A549 (cell line): Measurements from ENCODE around the gene PODXL2. TPM values are rescaled to one million over a fixed set of nuclear protein-coding genes. Genes with fewer than 3 reads are reported as not detected.

Experiments used
- ATAC-seq, 2 experiments: fragments of 200-7000 bp in 1 of 2; fragments of >200 bp in 1 of 2; cut with Nextera tagmentation in 1 of 2; cut with Tn5 transposase in 1 of 2; 3 replicates each; pipeline versions ENCODE4 v1.8.0 to v1.9.1; 2018 to 2020; ENCODE audit warnings: mild to moderate bottlenecking in 1 of 2, moderate library complexity in 1 of 2
- CTCF ChIA-PET: fragments of 300-600 bp; sonication (Branson Sonifier 250); formaldehyde crosslinking; extraction: SDS; loops from one replicate; lab custom pipeline; 2021; ENCODE audit warnings: antibody characterized with exemption, inconsistent platforms; lab: Yijun Ruan, JAX
- POLR2A ChIA-PET: fragments of 350-600 bp; formaldehyde crosslinking; extraction: SDS; loops from one replicate; lab custom pipeline; 2021; ENCODE audit warnings: antibody characterized with exemption, inconsistent platforms; lab: Yijun Ruan, JAX
- DNase-seq, 2 experiments: peaks; one replicate each; pipeline versions ENCODE4 v3.0.0 to v3.0.0-alpha.2; 2011 to 2016; ENCODE audit warnings: low read depth in 1 of 2, low spot score in 1 of 2
- FAIRE-seq: peaks from 2 replicates; lab custom pipeline; 2011; peaks lifted over from hg19 to GRCh38; lab: Jason Lieb, UNC
- H3K27ac ChIP-seq, 2 experiments: fragments of >200 bp; sonication (Bioruptor Twin); formaldehyde crosslinking; 3 replicates each; pipeline ENCODE4 v1.5.1; 2016 to 2017
- H3K4me1 ChIP-seq: fragments of >200 bp; sonication (Bioruptor Twin); formaldehyde crosslinking; 3 replicates; pipeline ENCODE4 v1.6.1; 2016
- H3K4me2 ChIP-seq: fragments of >200 bp; sonication (Bioruptor Twin); formaldehyde crosslinking; 3 replicates; pipeline ENCODE4 v1.6.1; 2016
- H3K4me3 ChIP-seq: fragments of >200 bp; sonication (Bioruptor Twin); formaldehyde crosslinking; 3 replicates; pipeline ENCODE4 v1.5.1; 2016
- H3K9me3 ChIP-seq: fragments of >200 bp; sonication (Bioruptor Twin); formaldehyde crosslinking; 3 replicates; pipeline ENCODE4 v1.6.1; 2016
- BHLHE40 ChIP-seq: IDR thresholded peaks from 2 replicates; pipeline ENCODE4 v1.6.1; 2012; ENCODE audit warnings: low read depth, low read length, inconsistent platforms
- CBX2 ChIP-seq: fragments of 200-600 bp; sonication (generic); IDR thresholded peaks from 2 replicates; pipeline ENCODE4 v1.6.1; 2016; ENCODE audit warnings: low read depth, mild to moderate bottlenecking, borderline replicate concordance
- CBX8 ChIP-seq: fragments of 200-600 bp; sonication (generic); IDR thresholded peaks from 2 replicates; pipeline ENCODE4 v1.6.1; 2016
- CHD4 ChIP-seq: fragments of 200-600 bp; sonication (generic); IDR thresholded peaks from 2 replicates; pipeline ENCODE4 v1.6.1; 2016; ENCODE audit warnings: antibody characterized with exemption, mild to moderate bottlenecking, borderline replicate concordance
- EHF ChIP-seq: fragments of 250-450 bp; sonication (Bioruptor Pico); IDR thresholded peaks from 2 replicates; pipeline ENCODE4 v1.5.0; 2020; ENCODE audit warnings: mild to moderate bottlenecking
- HDAC2 ChIP-seq: fragments of 200-600 bp; sonication (generic); IDR thresholded peaks from 2 replicates; pipeline ENCODE4 v1.6.1; 2016
- JUN ChIP-seq, 2 experiments: fragments of >200 bp; sonication (Bioruptor Twin); formaldehyde crosslinking; IDR thresholded peaks; 2 replicates in 1 of 2; 3 replicates in 1 of 2; pipeline ENCODE4 v1.6.1; 2016 to 2017
- NFE2L2 ChIP-seq: fragments of 150-350 bp; conservative IDR thresholded peaks from 2 replicates; pipeline ENCODE4 v1.6.1; 2014; ENCODE audit warnings: low read length
- NPAS2 ChIP-seq: fragments of 250-450 bp; sonication (Bioruptor Pico); IDR thresholded peaks from 2 replicates; pipeline ENCODE4 v1.8.0; 2022; ENCODE audit warnings: mild to moderate bottlenecking, moderate library complexity, borderline replicate concordance
- NR3C1 ChIP-seq: fragments of >200 bp; sonication (Bioruptor Twin); formaldehyde crosslinking; IDR thresholded peaks from 3 replicates; pipeline ENCODE4 v1.6.1; 2017
- SMC3 ChIP-seq: fragments of >200 bp; sonication (Bioruptor Twin); formaldehyde crosslinking; IDR thresholded peaks from 3 replicates; pipeline ENCODE4 v1.6.1; 2018; ENCODE audit warnings: inconsistent platforms
- TP53 ChIP-seq: fragments of 250-450 bp; sonication (Bioruptor Pico); IDR thresholded peaks from 2 replicates; pipeline ENCODE4 v1.5.0; 2021; ENCODE audit warnings: mild to moderate bottlenecking, moderate library complexity
- ZC3H11A ChIP-seq: fragments of 450-650 bp; IDR thresholded peaks from 2 replicates; pipeline ENCODE4 v1.6.1; 2014; ENCODE audit warnings: antibody characterized with exemption, mild to moderate bottlenecking
- WGBS: methylation state at CpG from one replicate; pipeline ENCODE4 v1.1.6; 2017; ENCODE audit errors: missing lambda C conversion rate; 5-methylcytosine and 5-hydroxymethylcytosine counted together
- polyA plus RNA-seq, 4 experiments: library from polyadenylated mRNA; depleted of rRNA in 3 of 4; stranded (reverse); fragments of >200 nt; fragmentation: RNase III in 1 of 4; extraction: RNeasy Plus Mini Kit Qiagen cat#74134 plus additional on column Dnase treatment in 1 of 4; gene quantifications; 2 replicates in 3 of 4; 3 replicates in 1 of 4; pipeline ENCODE4 v1.2.3, GENCODE V29; 2011 to 2017
- TF ChIP-seq, protein P1 (sequence below): fragments of 200-600 bp; sonication (generic); IDR thresholded peaks from 2 replicates; pipeline ENCODE4 v1.6.1; 2016; ENCODE audit warnings: antibody characterized with exemption, mild to moderate bottlenecking, moderate library complexity
- TF ChIP-seq, protein P2 (sequence below): IDR thresholded peaks from 2 replicates; pipeline ENCODE4 v1.6.1; 2012; ENCODE audit warnings: low read depth, borderline replicate concordance

PODXL2 gene
- polyA plus RNA-seq, 2 of the 4 experiments (the other 2 are of a cell fraction): 4.2 to 5.5 TPM

DNA sequence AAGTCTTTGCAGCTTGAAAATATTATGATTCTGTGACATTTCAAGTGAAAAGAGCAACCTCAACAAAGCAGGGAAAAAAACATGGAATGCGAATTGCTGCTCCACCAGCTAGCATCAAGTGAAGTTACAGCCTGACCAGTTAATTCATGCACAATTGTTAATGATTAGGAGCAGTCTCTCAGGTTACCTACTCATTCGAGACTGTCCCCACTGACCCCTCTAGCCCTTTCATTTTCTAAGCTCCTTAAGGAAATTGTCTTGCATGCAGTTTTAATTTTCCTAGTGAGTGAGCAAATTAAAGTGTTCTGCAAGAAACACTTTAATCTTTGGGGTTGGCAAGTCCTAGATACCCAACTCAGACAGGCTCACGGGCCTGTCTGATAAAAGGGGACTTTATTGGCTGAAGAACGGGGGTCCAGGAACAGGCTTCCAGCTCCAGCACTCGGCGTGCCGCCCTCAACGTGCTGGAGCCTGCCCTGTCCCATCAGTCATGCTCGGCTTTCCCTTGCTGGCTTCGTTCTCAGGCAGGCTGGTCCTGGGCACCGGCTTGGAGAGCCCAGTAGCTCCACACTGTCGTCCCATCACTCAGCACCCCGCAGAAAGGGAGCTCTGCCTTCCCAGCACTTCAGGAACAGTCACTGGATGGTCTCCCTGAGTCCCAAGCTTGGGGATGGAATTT lies 18.3 kb downstream of the PODXL2 start:
- H3K4me1 ChIP-seq: peaks cover 1% of the 10 kb centered on the region; the same call in 2 of the 3 replicates
- TF ChIP-seq CHD4 (no peak), HDAC2 (no peak), TP53 (CRISPR knock-in tag) (no peak)
- no peak for DNase-seq
- POLR2A ChIA-PET: no interaction called here
- H3K4me3 ChIP-seq: no peak overlapping the region
- FAIRE-seq: no peak
- no peak overlapping the region for H3K4me2 ChIP-seq
- CTCF ChIA-PET: interaction anchor here (0.7 to 3.4 kb wide), 7 partner anchors 13 to 486 kb away, joined by 3 to 11 read pairs (median 5); no protein-coding TSS in a partner anchor
- H3K27ac ChIP-seq: no peak overlapping the region
- ATAC-seq: no peak
- WGBS: 76% methylated on average over 8 of the region's 13 CpGs
- no peaks in the 10 kb centered on the region for H3K9me3 ChIP-seq

DNA sequence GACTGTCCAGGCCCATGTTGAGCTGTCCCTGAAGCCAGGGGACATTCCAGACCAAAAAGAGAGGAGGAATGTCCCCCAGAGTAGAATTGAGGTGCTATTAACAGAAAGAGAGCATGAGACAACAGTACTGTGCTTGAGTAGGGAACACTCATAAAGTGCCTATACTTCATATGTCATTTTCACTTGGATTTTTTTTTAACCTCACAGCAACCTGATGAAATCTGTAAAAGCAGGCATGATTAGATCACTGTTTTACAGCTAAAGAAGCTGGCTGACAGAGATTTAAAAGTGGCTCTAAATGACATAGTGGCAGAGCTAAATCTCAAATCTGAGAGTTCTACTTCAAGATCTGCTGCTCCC lies 18.8 kb downstream of the PODXL2 start:
- POLR2A ChIA-PET: no interaction called here
- TF ChIP-seq BHLHE40: no peak
- TF ChIP-seq TP53 (CRISPR knock-in tag): no peak
- TF ChIP-seq, protein P1, sequence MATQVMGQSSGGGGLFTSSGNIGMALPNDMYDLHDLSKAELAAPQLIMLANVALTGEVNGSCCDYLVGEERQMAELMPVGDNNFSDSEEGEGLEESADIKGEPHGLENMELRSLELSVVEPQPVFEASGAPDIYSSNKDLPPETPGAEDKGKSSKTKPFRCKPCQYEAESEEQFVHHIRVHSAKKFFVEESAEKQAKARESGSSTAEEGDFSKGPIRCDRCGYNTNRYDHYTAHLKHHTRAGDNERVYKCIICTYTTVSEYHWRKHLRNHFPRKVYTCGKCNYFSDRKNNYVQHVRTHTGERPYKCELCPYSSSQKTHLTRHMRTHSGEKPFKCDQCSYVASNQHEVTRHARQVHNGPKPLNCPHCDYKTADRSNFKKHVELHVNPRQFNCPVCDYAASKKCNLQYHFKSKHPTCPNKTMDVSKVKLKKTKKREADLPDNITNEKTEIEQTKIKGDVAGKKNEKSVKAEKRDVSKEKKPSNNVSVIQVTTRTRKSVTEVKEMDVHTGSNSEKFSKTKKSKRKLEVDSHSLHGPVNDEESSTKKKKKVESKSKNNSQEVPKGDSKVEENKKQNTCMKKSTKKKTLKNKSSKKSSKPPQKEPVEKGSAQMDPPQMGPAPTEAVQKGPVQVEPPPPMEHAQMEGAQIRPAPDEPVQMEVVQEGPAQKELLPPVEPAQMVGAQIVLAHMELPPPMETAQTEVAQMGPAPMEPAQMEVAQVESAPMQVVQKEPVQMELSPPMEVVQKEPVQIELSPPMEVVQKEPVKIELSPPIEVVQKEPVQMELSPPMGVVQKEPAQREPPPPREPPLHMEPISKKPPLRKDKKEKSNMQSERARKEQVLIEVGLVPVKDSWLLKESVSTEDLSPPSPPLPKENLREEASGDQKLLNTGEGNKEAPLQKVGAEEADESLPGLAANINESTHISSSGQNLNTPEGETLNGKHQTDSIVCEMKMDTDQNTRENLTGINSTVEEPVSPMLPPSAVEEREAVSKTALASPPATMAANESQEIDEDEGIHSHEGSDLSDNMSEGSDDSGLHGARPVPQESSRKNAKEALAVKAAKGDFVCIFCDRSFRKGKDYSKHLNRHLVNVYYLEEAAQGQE: no peak
- TF ChIP-seq NPAS2: no peak
- no peak for TF ChIP-seq JUN (IDR thresholded peaks at IDR 0.05)
- no peak for TF ChIP-seq CBX8
- Histone ChIP-seq H3K9me3 (no peaks in the 10 kb centered on the region), H3K27ac (no peak overlapping the region), H3K4me2 (no peak overlapping the region), H3K4me1 (peaks cover 5% of the 10 kb centered on the region; the same call in 2 of the 3 replicates), H3K4me3 (no peak overlapping the region)
- FAIRE-seq (no peak), DNase-seq (no peak), ATAC-seq (no peak)
- CTCF ChIA-PET: interaction anchor here (1.7 to 3.4 kb wide), 3 partner anchors 13 to 323 kb away, joined by 5 to 11 read pairs (median 9); no protein-coding TSS in a partner anchor

DNA sequence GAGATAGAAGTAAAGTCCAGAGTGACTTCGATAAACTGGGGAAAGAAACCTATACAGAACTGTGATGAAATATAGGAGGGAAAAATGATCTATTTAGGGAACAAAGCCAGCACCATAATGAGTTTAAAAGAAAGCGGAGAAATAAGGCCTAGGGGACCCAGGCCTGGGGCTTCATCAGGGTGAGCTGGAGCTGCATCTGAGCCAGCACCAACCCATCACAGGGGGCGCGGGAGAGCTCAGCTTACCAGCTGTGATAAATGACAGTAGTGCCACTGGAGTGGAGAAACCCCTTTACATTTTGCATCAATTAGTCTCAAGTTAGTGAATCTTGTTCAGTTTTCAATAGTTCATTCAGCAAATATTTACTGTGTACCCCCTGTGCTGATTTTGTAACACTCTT lies 21.3 kb downstream of the PODXL2 start:
- Histone ChIP-seq H3K27ac (no peak overlapping the region), H3K4me2 (no peak overlapping the region), H3K4me1 (peaks cover 21% of the 10 kb centered on the region), H3K9me3 (no peaks in the 10 kb centered on the region), H3K4me3 (no peak overlapping the region)
- FAIRE-seq (no peak), ATAC-seq (no peak), DNase-seq (no peak)
- WGBS: 98% methylated on average over 4 of the region's 4 CpGs
- POLR2A ChIA-PET: no interaction called here
- CTCF ChIA-PET: interaction anchor here (0.7 to 3.9 kb wide), 5 partner anchors 8 to 320 kb away, joined by 3 to 35 read pairs (median 22); no protein-coding TSS in a partner anchor
- no peak for TF ChIP-seq SMC3
- TF ChIP-seq, protein P2, sequence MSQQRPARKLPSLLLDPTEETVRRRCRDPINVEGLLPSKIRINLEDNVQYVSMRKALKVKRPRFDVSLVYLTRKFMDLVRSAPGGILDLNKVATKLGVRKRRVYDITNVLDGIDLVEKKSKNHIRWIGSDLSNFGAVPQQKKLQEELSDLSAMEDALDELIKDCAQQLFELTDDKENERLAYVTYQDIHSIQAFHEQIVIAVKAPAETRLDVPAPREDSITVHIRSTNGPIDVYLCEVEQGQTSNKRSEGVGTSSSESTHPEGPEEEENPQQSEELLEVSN: no peak
- no peak for TF ChIP-seq EHF
- TF ChIP-seq ZC3H11A: no peak
- no peak for TF ChIP-seq NR3C1
- no peak for TF ChIP-seq NFE2L2
- no peak for TF ChIP-seq CBX2
